Ovary (tissue), 3 donors: Measurements from ENCODE around the gene CSTF3.

Experiments
- CTCF ChIP-seq, 3 donors: fragments of 450-650 bp in 2 of 3; fragments of 200-600 bp in 1 of 3; IDR thresholded peaks; one replicate each; pipeline versions ENCODE4 v1.5.1 to v1.8.0; 2016 to 2022; ENCODE audit warnings: antibody characterized with exemption in 3 of 3, mild to moderate bottlenecking in 1 of 3
- EP300 ChIP-seq: sonication (generic); formaldehyde crosslinking; IDR thresholded peaks from one replicate; pipeline ENCODE4 v1.6.1; 2017; ENCODE audit warnings: antibody characterized with exemption
- POLR2A ChIP-seq: fragments of 450-650 bp; IDR thresholded peaks from one replicate; pipeline ENCODE4 v1.6.1; 2017; ENCODE audit warnings: antibody characterized with exemption, mild to moderate bottlenecking, moderate library complexity
- donor health status: DM: no; HTN: no; CAD: no.

GRCh38 chr11:33068611-33069340 lies 92.5 kb downstream of the CSTF3 start:
- TF ChIP-seq CTCF (IDR thresholded peaks at IDR 0.05) (no peak), EP300 (no peak), POLR2A (no peak)
